GM19328 (cell line): ENCODE data around the gene RPS19.
"Not testable (repeated sequence)": the region's sequence is repeated elsewhere in the genome, so short reads cannot be mapped to it uniquely, and the experiment has no call there.

Experiments used
- ATAC-seq: cut with Tn5 transposase; IDR thresholded peaks from one replicate; pipeline ENCODE4 v1.9.1; 2021; ENCODE audit warnings: mild to moderate bottlenecking, moderate library complexity; ENCODE audit not compliant: unreplicated experiment

Gene RPS19

GRCh38 chr19:41859213-41859617, 840 bp upstream of the RPS19 start:
- no peak for ATAC-seq

GRCh38 chr19:41860419-41861115, 512 bp downstream of the RPS19 start:
- ATAC-seq, result peak; percentile 17

- no peak for ATAC-seq
Observed at GRCh38 chr19:41861116-41861768, 1.2 kb downstream of the RPS19 start.

- no peak for ATAC-seq
Observed at GRCh38 chr19:41861846-41862245, 1.8 kb downstream of the RPS19 start.

GRCh38 chr19:41862445-41862986, 2.5 kb downstream of the RPS19 start:
- ATAC-seq, result no peak

- no peak for ATAC-seq
Observed at GRCh38 chr19:41863209-41863931, 3.3 kb downstream of the RPS19 start.

- ATAC-seq, result no peak
Observed at GRCh38 chr19:41864374-41864773, 4.3 kb downstream of the RPS19 start.

- ATAC-seq, result no peak
Observed at GRCh38 chr19:41866284-41866683, 6.2 kb downstream of the RPS19 start.

- no peak for ATAC-seq
Observed at GRCh38 chr19:41868120-41868988, 8.3 kb downstream of the RPS19 start.

GRCh38 chr19:41868989-41869300, 8.9 kb downstream of the RPS19 start:
- no peak for ATAC-seq

- no peak for ATAC-seq
Observed at GRCh38 chr19:41869374-41869955, 9.4 kb downstream of the RPS19 start.

- no peak for ATAC-seq
Observed at GRCh38 chr19:41870401-41870873, 10.4 kb downstream of the RPS19 start.

GRCh38 chr19:41871573-41872383, 11.7 kb downstream of the RPS19 start:
- ATAC-seq, result no peak

- no peak for ATAC-seq
Observed at GRCh38 chr19:41872384-41872774, 12.3 kb downstream of the RPS19 start.

GRCh38 chr19:41872775-41873647, 13.0 kb downstream of the RPS19 start:
- ATAC-seq, result no peak

- ATAC-seq, result not testable (repeated sequence)
Observed at GRCh38 chr19:41875973-41876372, 15.9 kb downstream of the RPS19 start.

GRCh38 chr19:41876847-41877832, 17.1 kb downstream of the RPS19 start, which contains the start of gene CD79A:
CD79A (plus strand) TSS chr19:41877279; CDS start chr19:41877305, 26 bp downstream.
- ATAC-seq, result peak; percentile 65
